Central memory CD8-positive, alpha-beta T cell (primary cell): ENCODE data around the gene CSNK1A1L.
A peak's percentile ranks its signal among the peaks of the same experiment; 100 is the strongest.
"Not testable (repeated sequence)": the region's sequence is repeated elsewhere in the genome, so short reads cannot be mapped to it uniquely, and the experiment has no call there.

Source experiments
- ATAC-seq: fragments of 150-1000 bp; cut with Tn5 transposase; replicated peaks from 2 replicates; pipeline ENCODE4 v1.10.0; 2022; ENCODE audit warnings: mild to moderate bottlenecking, moderate FRiP score, moderate number of reproducible peaks; ENCODE audit not compliant: poor library complexity, severe bottlenecking; ENCODE audit errors: extremely low read depth
- DNase-seq, 2 donors: peaks; one replicate each; pipeline ENCODE4 v3.0.0; 2021; ENCODE audit warnings: low spot score in 2 of 2
- H3K27ac Mint-ChIP-seq: one replicate; pipeline ENCODE4 v1.8.0; 2022; ENCODE audit warnings: low read depth, mild to moderate bottlenecking, moderate library complexity, mixed read lengths
- H3K27me3 Mint-ChIP-seq: one replicate; pipeline ENCODE4 v1.8.0; 2022; ENCODE audit warnings: mixed read lengths
- H3K36me3 Mint-ChIP-seq: one replicate; pipeline ENCODE4 v1.8.0; 2022; ENCODE audit warnings: mild to moderate bottlenecking, moderate library complexity, mixed read lengths; ENCODE audit not compliant: insufficient read depth
- H3K4me1 Mint-ChIP-seq: one replicate; pipeline ENCODE4 v1.8.0; 2022; ENCODE audit warnings: mixed read lengths
- H3K4me3 Mint-ChIP-seq: one replicate; pipeline ENCODE4 v1.8.0; 2022; ENCODE audit warnings: mild to moderate bottlenecking, moderate library complexity, mixed read lengths
- H3K9me3 Mint-ChIP-seq: one replicate; pipeline ENCODE4 v1.8.0; 2022; ENCODE audit warnings: mixed read lengths

CSNK1A1L gene

DNA sequence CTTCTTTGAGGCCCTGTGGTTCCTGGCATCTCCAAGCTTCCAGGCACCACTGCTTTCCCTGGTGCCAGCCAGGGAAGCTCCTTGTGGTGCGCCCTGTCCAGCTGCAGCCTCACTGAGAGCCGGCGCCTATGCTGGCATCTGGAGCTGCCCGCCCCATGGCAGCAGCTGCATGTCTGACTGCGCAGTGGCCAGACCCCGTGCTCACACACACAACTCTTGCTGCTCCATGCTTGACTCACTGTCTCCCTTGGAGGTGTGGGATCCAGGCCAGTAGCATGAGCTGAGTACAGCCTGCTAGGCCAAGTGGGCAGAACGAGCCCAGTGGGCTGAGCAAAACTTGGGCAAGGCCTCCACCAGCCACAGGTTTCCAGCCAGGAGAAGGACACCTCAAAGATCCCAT, 34.5 kb downstream of the CSNK1A1L start:
- no peak for ATAC-seq

GRCh38 chr13:37070145-37070695, 35.2 kb downstream of the CSNK1A1L start:
- Mint-ChIP-seq H3K27ac (no peak overlapping the region), H3K9me3 (no peaks in the 10 kb centered on the region), H3K27me3 (no peaks in the 10 kb centered on the region), H3K4me3 (no peak overlapping the region), H3K36me3 (no peaks in the 10 kb centered on the region), H3K4me1 (no peaks in the 10 kb centered on the region)
- DNase-seq (no peak), ATAC-seq (no peak)

More for the DNA sequence above, 34.5 kb downstream of the CSNK1A1L start:
- no peak overlapping the region for H3K27ac Mint-ChIP-seq
- no peaks in the 10 kb centered on the region for H3K4me1 Mint-ChIP-seq
- H3K9me3 Mint-ChIP-seq, result no peaks in the 10 kb centered on the region
- H3K27me3 Mint-ChIP-seq, result no peaks in the 10 kb centered on the region
- H3K36me3 Mint-ChIP-seq, result no peaks in the 10 kb centered on the region
- no peak for DNase-seq
- no peak overlapping the region for H3K4me3 Mint-ChIP-seq

DNA sequence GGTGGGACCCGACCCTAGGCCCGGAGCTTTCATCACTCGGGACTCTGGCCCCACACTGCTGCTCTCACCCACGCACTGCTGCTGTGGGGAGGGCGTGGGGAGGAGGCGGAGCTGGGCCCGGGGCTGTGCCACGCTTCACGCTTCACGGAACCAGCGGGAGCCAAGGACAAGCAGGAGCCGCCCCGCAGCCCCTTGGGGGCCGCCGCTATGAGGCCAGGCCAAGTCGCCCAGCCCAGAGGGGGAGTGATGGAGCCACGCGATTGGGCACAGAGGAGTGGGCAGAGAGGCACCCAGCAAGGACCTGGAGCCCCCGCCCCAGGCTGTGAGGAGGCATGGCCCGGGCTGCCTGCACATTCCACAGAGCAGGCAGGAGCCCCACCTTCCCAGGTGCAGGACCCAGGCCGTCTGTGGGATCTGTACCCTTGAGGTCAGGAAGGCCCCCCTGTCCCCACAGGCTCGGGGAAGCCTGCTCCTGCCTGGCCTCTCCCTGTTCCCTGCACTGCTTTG, 35.8 kb downstream of the CSNK1A1L start:
- no peaks in the 10 kb centered on the region for H3K4me1 Mint-ChIP-seq
- no peak overlapping the region for H3K4me3 Mint-ChIP-seq
- ATAC-seq (no peak), DNase-seq (no peak)
- no peak overlapping the region for H3K27ac Mint-ChIP-seq
- no peaks in the 10 kb centered on the region for H3K36me3 Mint-ChIP-seq
- no peaks in the 10 kb centered on the region for H3K27me3 Mint-ChIP-seq
- H3K9me3 Mint-ChIP-seq, result no peaks in the 10 kb centered on the region

DNA sequence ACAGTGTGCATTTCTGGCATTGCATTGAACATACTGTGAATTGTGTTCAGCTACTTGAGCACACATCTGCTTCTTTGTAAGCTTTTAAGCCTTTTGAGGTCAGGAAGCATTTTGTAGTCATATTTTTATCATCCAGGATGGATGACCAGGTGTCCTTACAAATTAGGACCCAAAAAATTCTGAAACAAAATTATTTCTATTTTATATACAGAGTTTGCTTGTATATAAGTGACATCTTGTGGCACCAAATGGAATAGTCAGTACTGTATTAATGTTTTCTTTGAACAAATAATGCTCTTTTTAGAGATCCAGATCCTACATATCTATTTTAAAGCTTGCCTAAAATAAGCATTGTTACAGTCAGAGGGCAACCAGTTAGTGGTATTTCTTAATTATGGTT, 36.5 kb downstream of the CSNK1A1L start:
- Mint-ChIP-seq H3K4me3 (no peak overlapping the region), H3K4me1 (no peaks in the 10 kb centered on the region), H3K27ac (no peak overlapping the region), H3K27me3 (no peaks in the 10 kb centered on the region), H3K9me3 (no peaks in the 10 kb centered on the region), H3K36me3 (no peaks in the 10 kb centered on the region)
- DNase-seq, result no peak
- ATAC-seq, result no peak

DNA sequence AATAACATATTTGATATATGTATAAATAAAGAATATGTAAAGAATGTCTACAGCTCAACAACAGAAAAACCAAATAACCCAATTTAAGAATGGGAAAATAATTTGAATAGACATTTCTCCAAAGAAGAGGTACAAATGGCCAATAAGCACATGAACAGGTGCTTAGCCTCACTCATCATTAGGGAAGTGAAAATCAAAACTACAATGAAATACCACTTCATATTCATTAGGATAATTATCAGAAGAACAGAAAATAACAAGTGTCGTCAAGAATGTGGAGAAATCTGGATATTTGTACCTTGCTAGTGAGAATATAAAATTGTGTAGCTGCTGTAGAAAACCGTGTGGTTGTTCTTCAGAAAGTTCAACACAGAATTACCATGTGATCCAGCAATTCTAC, 37.6 kb downstream of the CSNK1A1L start:
- no peaks in the 10 kb centered on the region for H3K9me3 Mint-ChIP-seq
- DNase-seq (no peak), ATAC-seq (no peak)
- H3K27me3 Mint-ChIP-seq, result peaks cover 3% of the 10 kb centered on the region
- no peak overlapping the region for H3K4me3 Mint-ChIP-seq
- no peaks in the 10 kb centered on the region for H3K4me1 Mint-ChIP-seq
- no peaks in the 10 kb centered on the region for H3K36me3 Mint-ChIP-seq
- no peak overlapping the region for H3K27ac Mint-ChIP-seq

- no peak overlapping the region for H3K4me3 Mint-ChIP-seq
- H3K27ac Mint-ChIP-seq, result no peak overlapping the region
- ATAC-seq (no peak), DNase-seq (no peak)
- H3K36me3 Mint-ChIP-seq, result no peaks in the 10 kb centered on the region
- H3K4me1 Mint-ChIP-seq, result no peaks in the 10 kb centered on the region
- peaks cover 9% of the 10 kb centered on the region for H3K27me3 Mint-ChIP-seq
- no peaks in the 10 kb centered on the region for H3K9me3 Mint-ChIP-seq
Observed at GRCh38 chr13:37065890-37066526, 39.5 kb downstream of the CSNK1A1L start.

GRCh38 chr13:37059848-37060192, 45.6 kb downstream of the CSNK1A1L start:
- H3K4me1 Mint-ChIP-seq, result peaks cover 32% of the 10 kb centered on the region
- H3K27ac Mint-ChIP-seq, result peak overlapping the region; percentile 95
- H3K9me3 Mint-ChIP-seq, result no peaks in the 10 kb centered on the region
- ATAC-seq (peak; percentile 16), DNase-seq (no peak)
- H3K36me3 Mint-ChIP-seq, result peaks cover 15% of the 10 kb centered on the region
- peaks cover 9% of the 10 kb centered on the region for H3K27me3 Mint-ChIP-seq
- peak overlapping the region; percentile 91 for H3K4me3 Mint-ChIP-seq

- peak; percentile 95 for ATAC-seq
- Mint-ChIP-seq H3K4me1 (peaks cover 34% of the 10 kb centered on the region), H3K27me3 (peaks cover 9% of the 10 kb centered on the region), H3K4me3 (peak within 1 kb of the TSS; percentile 91), H3K36me3 (peaks cover 15% of the 10 kb centered on the region), H3K9me3 (no peaks in the 10 kb centered on the region), H3K27ac (peak within 1 kb of the TSS; percentile 95)
- DNase-seq, result peak; percentile 79 to 85
Observed at GRCh38 chr13:37058910-37059847, 46.3 kb downstream of the CSNK1A1L start, which contains the start of gene SUPT20H. Gene SUPT20H (minus strand): TSS chr13:37059688. CDS start chr13:37051490, 8,198 bp downstream.

- H3K4me3 Mint-ChIP-seq, H3K27me3 Mint-ChIP-seq, H3K9me3 Mint-ChIP-seq, ATAC-seq, DNase-seq, H3K27ac Mint-ChIP-seq: not testable (repeated sequence)
- H3K4me1 Mint-ChIP-seq, result peaks cover 61% of the 10 kb centered on the region
- H3K36me3 Mint-ChIP-seq, result peaks cover 20% of the 10 kb centered on the region
Observed at GRCh38 chr13:37056228-37056627, 49.2 kb downstream of the CSNK1A1L start.
